BE2C (cell line): Measurements from ENCODE around the gene HLA-DMA. TPM values are rescaled to one million over a fixed set of nuclear protein-coding genes. Genes with fewer than 3 reads are reported as not detected.

Experiments
- DNase-seq: peaks from one replicate; pipeline ENCODE4 v3.0.0-alpha.2; 2020
- H3K27me3 ChIP-seq: fragments of 250-450 bp; sonication (Bioruptor Pico); 2 replicates; pipeline ENCODE4 v1.5.1; 2020; ENCODE audit warnings: mild to moderate bottlenecking
- H3K36me3 ChIP-seq: fragments of 250-450 bp; sonication (Bioruptor Pico); 2 replicates; pipeline ENCODE4 v1.5.1; 2020; ENCODE audit warnings: mild to moderate bottlenecking
- H3K4me1 ChIP-seq: fragments of 250-450 bp; sonication (Bioruptor Pico); 2 replicates; pipeline ENCODE4 v1.5.1; 2020
- H3K4me3 ChIP-seq: 2 replicates; pipeline ENCODE4 v1.5.1; 2011; ENCODE audit warnings: low read depth, low read length
- H3K9me3 ChIP-seq: fragments of 250-450 bp; sonication (Bioruptor Pico); 2 replicates; pipeline ENCODE4 v1.5.1; 2020
- polyA plus RNA-seq: library from polyadenylated mRNA; unstranded; fragments of >200 nt; gene quantifications from one replicate; pipeline ENCODE4 v1.2.1, GENCODE V29; 2012; ENCODE audit warnings: low read depth, missing spikeins; ENCODE audit not compliant: insufficient read length, insufficient read depth
- TF ChIP-seq, protein P1 (sequence below): IDR thresholded peaks from 2 replicates; pipeline ENCODE4 v1.5.1; 2012; ENCODE audit warnings: mild to moderate bottlenecking, low read depth, low read length

The HLA-DMA gene
- 0.56 TPM for polyA plus RNA-seq

DNA sequence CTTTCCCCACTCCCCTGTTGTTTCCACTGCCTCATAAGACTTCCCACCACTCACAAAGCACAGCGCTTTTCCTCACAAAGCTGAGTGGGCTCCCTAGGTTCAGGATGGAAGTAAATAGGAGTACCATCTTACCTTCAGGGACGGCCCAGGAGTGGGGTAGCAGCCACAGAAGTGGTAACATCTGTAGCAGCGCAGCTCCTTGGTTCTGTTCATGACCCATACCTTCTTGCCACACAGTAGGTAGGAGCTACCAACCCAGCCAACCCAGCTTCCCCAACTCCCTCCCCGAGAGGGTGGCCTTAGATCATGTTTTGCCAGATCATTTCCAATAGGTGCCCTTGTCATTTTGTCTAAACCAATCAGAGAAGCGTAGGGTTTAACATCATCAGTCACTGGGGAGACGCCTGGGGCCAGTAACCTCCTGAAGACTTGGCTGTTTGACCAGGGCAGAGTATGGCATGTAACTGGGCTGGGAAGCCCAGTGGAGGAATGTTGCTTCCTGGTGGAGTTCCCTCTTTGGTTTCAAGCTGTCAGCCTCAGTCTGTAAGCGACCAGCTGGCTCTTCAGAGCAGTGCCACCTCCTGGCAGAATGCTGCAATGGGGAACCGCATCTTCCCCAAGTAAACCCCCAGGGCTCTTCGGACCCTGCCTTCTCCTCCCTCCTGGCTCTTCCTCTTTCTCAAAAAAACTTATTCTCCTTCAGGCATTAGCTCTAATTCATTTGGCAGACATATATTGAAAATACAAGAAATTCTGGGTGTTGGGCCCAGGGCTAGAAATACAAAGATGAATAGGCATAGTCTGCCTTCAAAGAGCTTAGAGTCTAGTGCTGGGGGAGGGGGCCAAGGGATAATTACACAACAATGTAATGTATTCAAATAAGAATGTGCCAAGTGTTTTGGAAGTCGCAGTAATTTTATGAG lies at the start of gene HLA-DMA:
Gene HLA-DMA (minus strand): TSS at position 281 of the 923 bp plus-strand sequence. CDS start 61 bp downstream, at position 220.
- no peak within 1 kb of the TSS for H3K4me3 ChIP-seq

DNA sequence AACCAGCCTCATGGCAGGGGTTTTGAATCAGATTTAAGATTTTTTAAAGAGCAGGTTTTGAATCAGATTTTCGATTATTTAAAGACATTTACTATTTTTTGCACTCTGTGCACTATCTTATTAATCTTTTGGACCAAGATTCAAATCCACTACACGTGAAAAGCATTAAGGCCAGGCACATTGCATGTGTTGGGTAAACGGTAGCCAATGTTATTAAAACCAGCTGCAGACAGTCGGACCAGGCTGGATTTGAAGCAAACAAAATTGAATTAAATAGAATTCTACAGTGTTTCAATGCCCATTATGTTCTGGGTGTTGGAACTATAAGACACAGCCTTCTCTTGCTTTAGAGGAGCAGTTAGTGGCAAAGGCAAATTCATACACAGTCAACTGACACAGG lies 48.8 kb upstream of the HLA-DMA start:
- Histone ChIP-seq H3K4me3 (no peak overlapping the region), H3K9me3 (no peaks in the 10 kb centered on the region), H3K4me1 (no peaks in the 10 kb centered on the region), H3K27me3 (peaks cover 40% of the 10 kb centered on the region), H3K36me3 (no peaks in the 10 kb centered on the region)
- TF ChIP-seq, protein P1, sequence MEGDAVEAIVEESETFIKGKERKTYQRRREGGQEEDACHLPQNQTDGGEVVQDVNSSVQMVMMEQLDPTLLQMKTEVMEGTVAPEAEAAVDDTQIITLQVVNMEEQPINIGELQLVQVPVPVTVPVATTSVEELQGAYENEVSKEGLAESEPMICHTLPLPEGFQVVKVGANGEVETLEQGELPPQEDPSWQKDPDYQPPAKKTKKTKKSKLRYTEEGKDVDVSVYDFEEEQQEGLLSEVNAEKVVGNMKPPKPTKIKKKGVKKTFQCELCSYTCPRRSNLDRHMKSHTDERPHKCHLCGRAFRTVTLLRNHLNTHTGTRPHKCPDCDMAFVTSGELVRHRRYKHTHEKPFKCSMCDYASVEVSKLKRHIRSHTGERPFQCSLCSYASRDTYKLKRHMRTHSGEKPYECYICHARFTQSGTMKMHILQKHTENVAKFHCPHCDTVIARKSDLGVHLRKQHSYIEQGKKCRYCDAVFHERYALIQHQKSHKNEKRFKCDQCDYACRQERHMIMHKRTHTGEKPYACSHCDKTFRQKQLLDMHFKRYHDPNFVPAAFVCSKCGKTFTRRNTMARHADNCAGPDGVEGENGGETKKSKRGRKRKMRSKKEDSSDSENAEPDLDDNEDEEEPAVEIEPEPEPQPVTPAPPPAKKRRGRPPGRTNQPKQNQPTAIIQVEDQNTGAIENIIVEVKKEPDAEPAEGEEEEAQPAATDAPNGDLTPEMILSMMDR: no peak
- no peak for DNase-seq

More for the DNA sequence above, at the start of gene HLA-DMA:
- Histone ChIP-seq H3K9me3 (no peaks in the 10 kb centered on the region), H3K27me3 (no peaks in the 10 kb centered on the region), H3K36me3 (no peaks in the 10 kb centered on the region), H3K4me1 (no peaks in the 10 kb centered on the region)
- peak; percentile 52 for DNase-seq
- TF ChIP-seq, protein P1: peak; percentile 77

DNA sequence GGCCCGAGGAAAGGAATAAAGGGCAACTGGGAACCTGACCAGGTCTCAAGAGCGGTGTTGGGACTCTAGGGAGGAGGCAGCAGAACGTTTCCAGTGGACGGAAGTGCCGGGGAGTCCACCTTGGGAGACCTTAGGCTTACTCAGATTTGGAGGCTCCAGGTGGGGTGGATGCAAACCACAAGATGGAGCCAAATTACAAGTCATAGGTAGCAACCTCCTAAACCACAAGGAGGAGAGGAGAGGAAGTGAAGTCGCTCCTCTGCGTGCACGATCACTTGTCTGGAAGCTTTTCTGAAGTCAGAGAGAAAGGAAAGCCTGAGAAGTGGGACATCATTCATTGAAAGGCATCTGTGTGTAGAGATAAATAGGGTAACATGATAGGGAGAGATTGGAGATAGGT lies 47.2 kb upstream of the HLA-DMA start:
- peaks cover 43% of the 10 kb centered on the region for H3K27me3 ChIP-seq
- H3K4me1 ChIP-seq: no peaks in the 10 kb centered on the region
- H3K4me3 ChIP-seq: no peak overlapping the region
- TF ChIP-seq, protein P1: 0 out of 2 replicates have a peak, but pooled peaks have one; percentile 17
- H3K36me3 ChIP-seq: no peaks in the 10 kb centered on the region
- DNase-seq: no peak
- no peaks in the 10 kb centered on the region for H3K9me3 ChIP-seq

DNA sequence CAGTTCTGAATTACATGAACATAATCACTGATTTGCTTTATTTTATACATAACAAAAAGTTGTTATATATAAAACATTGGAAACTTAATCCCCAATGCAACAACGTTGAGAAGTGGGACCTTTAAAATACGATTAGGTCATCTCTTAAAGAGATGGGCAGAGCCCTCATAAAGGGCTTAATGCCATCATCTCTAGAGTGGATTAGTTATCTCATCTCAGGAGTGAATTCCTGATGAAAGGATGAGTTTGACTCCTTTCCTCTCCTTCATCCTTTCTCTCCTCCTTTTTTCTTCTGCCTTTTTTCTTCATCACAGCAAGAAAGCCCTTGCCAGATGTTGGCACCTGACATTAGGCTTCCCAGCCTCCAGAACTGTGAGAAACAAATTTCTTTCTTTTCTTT lies 42.6 kb upstream of the HLA-DMA start:
- TF ChIP-seq, protein P1: no peak
- H3K4me1 ChIP-seq: no peaks in the 10 kb centered on the region
- peaks cover 16% of the 10 kb centered on the region for H3K27me3 ChIP-seq
- no peak overlapping the region for H3K4me3 ChIP-seq
- H3K9me3 ChIP-seq: no peaks in the 10 kb centered on the region
- no peak for DNase-seq
- no peaks in the 10 kb centered on the region for H3K36me3 ChIP-seq

DNA sequence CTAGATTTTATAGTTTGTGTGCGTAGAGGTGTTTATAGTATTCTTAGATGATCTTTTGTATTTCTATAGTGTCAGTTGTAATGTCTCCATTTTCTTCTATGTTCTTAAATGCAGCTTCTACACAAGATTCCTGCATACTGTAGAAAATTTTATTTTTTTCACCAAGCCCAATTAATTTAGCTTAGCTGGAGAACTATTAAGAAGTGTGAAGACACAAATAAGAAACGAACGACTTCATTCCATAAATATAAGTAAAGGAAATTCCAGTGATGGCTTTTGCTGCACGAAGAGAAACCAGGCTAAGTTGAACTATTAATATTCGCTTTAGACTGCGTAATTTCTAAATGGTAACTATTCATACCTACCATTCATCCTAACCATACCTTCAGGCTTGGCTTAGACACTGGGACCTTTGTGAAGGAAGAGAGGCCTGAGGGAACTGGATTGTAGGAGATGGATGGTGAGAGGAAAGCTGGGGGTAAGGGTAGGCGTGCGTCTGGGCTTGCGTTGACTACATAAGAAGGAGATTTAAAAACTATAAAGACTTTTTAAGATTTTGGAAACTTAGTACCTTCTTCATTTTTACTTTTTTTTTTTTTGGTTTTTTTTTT lies 40.6 kb upstream of the HLA-DMA start:
- Histone ChIP-seq H3K9me3 (no peaks in the 10 kb centered on the region), H3K4me1 (no peaks in the 10 kb centered on the region), H3K4me3 (no peak overlapping the region), H3K36me3 (no peaks in the 10 kb centered on the region), H3K27me3 (peaks cover 16% of the 10 kb centered on the region)
- TF ChIP-seq, protein P1: no peak
- DNase-seq: no peak
